Tracheal epithelial cell (primary cell): ENCODE results near the gene ADAMTS4. TPM values are rescaled to one million over a fixed set of nuclear protein-coding genes. Genes with fewer than 3 reads are reported as not detected.

Experiments
- total RNA-seq: library from RNA; depleted of rRNA; stranded (reverse); fragments of >200 nt; gene quantifications from 2 replicates; pipeline ENCODE4 v1.2.1, GENCODE V29; 2014

Gene ADAMTS4, protein sequence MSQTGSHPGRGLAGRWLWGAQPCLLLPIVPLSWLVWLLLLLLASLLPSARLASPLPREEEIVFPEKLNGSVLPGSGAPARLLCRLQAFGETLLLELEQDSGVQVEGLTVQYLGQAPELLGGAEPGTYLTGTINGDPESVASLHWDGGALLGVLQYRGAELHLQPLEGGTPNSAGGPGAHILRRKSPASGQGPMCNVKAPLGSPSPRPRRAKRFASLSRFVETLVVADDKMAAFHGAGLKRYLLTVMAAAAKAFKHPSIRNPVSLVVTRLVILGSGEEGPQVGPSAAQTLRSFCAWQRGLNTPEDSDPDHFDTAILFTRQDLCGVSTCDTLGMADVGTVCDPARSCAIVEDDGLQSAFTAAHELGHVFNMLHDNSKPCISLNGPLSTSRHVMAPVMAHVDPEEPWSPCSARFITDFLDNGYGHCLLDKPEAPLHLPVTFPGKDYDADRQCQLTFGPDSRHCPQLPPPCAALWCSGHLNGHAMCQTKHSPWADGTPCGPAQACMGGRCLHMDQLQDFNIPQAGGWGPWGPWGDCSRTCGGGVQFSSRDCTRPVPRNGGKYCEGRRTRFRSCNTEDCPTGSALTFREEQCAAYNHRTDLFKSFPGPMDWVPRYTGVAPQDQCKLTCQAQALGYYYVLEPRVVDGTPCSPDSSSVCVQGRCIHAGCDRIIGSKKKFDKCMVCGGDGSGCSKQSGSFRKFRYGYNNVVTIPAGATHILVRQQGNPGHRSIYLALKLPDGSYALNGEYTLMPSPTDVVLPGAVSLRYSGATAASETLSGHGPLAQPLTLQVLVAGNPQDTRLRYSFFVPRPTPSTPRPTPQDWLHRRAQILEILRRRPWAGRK
- under 0.01 TPM in 2 replicates for total RNA-seq

DNA sequence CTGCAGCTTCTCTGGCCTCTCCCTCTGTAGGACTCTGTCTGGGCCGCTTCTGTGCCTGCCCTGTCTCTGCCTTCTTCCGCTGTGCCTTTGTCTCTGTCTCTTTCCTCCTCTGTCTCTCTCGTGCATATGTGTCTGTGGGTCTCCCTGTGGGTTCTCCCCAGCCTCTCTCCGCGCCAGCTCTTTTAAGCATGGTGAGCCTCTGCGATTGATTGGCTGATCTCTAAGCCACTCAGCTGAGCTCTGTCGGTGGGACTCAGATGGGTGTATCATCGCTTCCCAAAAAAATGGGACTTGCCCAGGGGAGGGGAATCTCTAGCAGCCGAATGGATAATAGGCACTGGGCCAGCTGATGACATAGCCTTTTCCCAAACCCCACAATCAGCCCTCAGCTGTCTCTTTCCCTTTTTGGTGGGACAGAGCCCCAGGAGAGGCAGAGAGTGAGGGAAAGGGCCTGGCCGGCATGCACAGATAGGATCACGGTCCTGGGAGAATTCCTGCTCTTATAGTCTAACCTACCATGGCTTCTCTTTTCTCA lies at the start of gene ADAMTS4:
Gene ADAMTS4 (minus strand): TSS at position 158 of the 535 bp plus-strand sequence. CDS start 427 bp downstream, outside the sequence.

DNA sequence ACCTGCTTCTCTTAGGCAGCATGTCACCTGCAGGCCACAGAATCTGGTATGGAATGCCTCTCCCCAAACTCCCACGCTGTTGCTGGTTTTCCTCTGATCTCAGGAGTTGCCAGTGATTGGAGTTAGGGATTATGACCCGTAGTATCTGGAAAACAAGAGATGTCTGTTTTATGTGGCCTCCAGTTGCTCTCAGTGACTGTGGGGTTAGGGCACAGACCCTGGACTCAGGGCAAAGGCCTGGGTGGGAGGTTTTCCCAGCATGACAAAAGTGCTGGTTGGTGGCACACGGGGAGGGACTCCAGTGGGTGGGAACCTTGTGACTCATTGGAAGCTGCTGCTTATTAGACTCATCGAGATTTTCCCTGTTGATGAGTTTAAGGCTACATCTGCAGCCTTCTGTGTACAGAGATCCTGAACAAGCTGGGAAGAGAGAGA lies 39.2 kb upstream of the ADAMTS4 start, which contains the start of gene NR1I3:
Gene NR1I3 (minus strand): TSS at position 165 of the 435 bp plus-strand sequence. CDS start 1,638 bp downstream, outside the sequence.

DNA sequence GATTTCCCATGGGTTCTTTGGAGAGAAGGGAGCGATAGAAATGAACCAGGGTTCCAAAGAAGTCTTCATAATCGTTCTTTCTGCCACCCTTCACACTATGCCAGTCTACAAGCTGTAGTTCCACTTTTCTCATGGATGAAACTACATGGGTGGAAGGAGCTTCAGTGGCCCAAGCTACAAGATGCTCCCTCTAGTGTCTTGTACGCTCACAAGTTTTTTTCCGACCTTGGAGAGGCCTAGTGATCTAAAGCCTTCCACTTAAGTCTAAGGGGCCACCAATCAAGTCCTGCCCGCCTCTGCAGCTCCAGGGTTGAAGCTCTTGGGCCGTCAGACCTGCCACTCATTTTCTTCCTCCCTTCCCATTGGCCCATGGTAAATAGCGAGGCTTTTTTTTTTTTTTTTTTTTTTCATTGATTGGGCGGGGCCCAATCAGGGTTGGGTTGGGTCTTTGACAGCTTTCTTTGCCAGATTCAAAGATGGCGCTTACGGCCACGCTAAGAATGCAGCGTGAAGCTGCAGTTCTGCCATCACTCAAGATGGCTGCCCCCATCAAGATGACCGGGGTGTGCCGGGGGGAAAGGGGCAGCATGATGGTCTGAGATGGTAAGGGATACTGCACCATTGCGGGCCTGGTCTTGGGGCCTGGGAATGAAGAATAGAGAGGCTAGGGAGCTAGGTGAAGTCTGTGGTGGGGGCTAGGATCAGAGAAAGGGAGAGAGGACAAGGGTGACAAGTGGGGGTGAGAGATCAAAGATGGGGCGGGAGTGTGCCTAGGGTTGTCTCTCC lies 26.9 kb upstream of the ADAMTS4 start, which contains the start of gene TOMM40L:
Gene TOMM40L (plus strand): TSS at position 527 of the 786 bp plus-strand sequence. CDS start 430 bp downstream, outside the sequence.

DNA sequence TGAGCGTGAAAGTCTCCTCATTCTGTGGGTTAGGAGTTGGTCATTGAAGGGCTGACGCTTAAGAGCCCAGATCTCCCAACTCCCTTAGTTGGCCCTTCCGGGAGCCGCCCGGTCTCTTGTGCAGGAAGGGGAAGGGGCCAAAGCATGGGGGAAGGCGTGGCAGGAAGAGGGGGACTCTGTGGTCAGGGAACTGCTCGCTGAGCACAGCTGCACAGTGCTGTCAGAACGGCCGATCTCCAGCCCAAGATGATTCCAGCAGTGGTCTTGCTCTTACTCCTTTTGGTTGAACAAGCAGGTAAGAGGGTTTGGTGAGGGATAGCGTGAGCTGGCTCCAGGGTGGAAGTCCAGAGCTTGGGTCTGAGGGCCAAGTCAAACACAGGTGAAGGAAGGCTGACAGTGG lies 16.2 kb upstream of the ADAMTS4 start, which contains the start of gene FCER1G:
Gene FCER1G (plus strand): TSS at position 220 of the 400 bp plus-strand sequence. CDS start 27 bp downstream, at position 247.

DNA sequence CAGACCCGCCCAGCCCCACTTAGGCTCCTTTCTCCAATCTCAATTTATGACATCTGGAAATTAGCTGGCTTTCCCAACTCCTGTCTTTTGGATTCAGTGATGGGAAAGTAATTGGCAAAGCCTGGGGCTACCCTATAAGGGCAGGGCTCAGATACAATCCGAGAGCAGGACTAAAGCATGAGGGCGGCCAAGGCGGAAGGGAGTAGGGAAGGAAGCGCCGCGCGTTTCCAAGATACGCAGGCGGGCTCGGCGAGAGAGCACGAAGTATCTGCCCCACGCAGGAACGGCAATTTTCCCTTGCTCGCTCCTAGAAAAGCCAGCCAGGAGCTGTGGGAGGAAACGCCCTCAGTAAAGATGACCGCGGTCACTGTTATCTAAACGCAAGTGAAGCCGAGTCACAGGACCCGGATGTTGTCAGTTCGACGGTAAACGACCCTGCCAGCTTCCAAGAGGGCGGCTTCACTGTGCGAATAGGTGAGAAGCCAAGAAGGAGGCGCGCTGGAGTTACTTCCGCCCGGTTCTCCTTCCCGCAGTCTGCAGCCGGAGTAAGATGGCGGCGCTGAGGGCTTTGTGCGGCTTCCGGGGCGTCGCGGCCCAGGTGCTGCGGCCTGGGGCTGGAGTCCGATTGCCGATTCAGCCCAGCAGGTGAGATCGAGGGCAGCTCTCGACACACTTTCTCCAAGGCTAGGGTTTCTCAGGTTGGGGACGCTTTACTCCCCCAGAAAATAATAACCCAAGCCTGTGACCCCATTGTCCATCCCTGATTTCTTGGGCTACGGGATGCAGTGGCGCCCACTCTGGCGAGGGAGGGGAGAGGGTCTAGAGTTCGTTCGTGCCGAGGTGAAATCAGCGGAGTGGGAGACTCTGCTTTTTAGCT lies 3.2 kb upstream of the ADAMTS4 start, which contains the start of gene NDUFS2:
Gene NDUFS2 (plus strand): TSS at position 532 of the 877 bp plus-strand sequence. CDS start 19 bp downstream, at position 551.

DNA sequence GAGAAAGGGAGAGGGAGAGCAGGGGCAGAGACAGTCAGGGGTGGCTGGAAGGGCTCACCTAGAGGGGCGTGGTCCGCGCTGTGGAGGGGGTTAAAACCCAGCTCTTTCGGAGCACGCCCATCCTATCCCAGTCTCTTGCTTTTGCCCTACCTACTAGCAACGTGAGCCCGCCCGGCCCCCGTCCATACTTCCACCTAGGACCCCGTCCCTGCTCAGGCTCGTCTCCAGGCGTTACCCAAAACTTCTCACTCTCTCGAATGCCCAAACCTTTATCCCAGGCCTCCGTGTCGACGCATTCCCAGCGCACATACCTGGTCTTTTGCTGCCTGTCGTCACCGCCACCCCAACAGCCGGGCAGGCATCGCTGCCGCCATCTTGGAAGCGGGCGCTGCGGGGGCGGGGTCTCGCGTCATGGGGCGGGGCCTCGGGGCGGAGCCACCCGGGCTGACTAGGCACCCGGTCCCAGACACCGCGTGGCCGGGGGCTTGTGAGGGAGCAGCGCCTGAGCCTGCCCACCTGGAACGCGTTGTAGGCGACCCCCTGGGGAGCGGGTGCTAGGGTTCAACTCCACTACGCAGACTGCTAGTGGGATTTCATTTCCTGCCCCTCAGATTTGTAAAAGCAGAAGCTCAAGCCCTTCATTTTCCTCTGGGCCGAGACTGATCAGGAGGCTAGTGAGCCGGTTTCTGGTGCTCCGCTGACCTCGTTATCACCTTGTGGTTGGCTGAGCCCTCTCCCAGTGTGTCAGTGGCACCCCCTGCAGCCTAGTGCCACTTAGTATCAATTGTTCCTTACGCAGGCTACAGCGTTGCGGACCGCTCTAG lies 21.5 kb downstream of the ADAMTS4 start, which contains the start of gene B4GALT3:
Gene B4GALT3 (minus strand): TSS at position 396 of the 824 bp plus-strand sequence. CDS start 1,447 bp downstream, outside the sequence.

DNA sequence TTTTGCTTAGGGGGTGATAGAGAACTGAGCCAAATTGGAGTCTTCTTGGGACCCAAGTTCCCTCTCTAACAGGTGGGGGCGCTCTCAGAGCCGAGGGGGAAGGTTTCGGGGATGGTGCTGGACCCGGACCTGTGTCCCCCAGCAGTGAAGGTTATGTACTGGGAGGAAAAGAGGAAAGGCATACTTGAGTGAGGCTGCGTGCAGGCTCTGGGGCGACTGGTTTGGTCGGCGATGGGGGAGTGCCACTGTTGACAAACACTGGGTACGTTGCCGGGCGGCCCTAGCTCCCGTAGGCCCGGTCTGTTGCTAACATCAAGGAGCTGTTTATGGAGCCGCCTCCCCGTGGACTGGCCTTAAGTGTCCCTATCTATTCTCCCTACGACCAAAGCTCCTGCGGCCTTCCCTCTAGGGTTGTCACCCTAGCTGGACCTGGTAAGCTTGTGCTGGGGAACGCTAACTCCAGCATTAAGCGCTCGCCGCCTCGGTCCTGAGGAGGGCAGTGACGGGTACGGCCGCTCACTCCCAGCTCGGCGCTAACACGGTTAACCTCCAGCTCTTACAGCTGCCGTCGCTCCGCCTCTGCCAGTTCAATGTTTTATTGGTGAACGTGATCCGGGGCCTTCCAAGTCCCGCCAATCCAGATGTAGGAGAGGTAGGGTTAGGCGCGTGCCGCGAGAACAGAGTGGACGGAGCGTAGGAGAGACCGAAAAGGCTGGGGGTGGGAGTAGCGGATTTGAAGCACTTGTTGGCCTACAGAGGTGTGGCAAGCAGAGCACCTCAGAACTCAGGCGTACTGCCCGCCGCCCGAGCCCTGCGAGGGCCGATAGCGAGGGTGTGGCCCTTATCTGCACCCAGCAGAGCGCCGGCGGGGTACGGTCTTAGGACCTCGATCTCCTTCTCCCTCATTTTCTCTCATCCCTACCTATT lies 32.8 kb downstream of the ADAMTS4 start, which contains the start of gene PPOX:
Gene PPOX (plus strand): TSS at position 685 of the 927 bp plus-strand sequence. CDS start 422 bp downstream, outside the sequence.

DNA sequence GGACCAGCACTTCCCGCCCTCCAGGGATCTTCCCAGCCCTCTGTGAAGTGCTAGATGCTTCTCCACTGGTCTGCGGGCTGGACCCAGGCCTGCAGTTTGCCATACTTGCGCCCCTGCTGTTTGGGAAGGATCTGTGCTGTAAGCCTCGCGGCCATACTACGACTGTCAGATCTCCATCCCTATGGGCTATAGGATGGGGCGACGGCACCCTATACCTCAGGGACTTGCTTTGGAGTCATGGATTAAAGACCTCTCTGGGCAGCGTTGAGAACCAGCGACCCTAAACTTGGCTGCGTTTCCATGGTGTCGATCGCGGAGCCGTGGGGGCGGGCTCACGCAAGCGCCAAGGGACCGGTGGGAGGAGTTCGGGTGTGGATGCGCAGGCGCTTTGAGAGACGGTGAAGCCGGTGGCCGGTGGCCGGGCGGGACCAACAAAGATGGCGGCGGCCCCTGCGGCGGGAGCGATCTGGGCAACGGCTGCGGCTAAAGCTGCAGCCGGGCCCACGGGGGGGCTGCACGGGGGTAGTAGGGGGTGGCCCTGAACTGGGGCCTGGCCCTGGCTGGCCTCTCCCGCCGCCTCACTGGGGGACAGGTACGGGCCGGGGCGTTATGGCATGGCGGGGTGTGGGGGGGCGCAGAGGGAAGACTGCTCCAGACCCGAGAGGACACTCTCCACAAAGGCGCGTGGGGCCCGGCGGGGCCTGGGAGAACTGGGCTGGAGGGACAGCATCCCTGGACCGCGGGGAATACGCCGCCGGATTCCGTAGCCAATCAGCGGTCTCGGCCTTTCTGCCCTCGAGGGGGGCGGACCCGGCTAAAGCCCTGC lies 39.6 kb downstream of the ADAMTS4 start, which contains the start of gene USP21:
Gene USP21 (plus strand): TSS at position 414 of the 826 bp plus-strand sequence. CDS start 1,141 bp downstream, outside the sequence.

DNA sequence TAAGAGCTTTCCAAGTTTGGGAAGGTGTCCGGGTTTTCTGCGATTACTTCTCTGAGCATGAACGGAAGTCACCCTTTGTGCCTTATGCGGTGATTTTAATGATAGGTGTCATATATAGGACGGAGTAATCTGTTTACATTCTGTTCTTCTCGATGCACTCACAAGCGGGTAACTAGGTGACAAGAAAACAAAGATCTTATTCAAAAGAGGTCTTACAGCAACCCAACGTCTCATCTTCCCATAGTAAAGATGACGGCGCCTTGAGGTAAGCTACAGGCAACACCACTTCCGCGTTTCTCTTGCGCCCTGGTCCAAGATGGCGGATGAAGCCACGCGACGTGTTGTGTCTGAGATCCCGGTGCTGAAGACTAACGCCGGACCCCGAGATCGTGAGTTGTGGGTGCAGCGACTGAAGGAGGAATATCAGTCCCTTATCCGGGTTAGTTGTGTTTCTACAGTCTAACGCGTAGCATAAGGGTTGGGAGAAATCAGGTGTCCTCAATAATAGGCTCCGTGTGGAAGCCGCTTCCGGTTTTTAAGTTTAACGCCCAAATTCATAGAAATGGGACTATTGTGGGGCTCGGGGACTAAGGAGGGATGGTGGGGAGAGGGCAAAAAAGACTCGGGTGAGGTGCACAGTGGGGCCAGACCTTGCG lies 45.0 kb downstream of the ADAMTS4 start, which contains the start of gene UFC1:
Gene UFC1 (plus strand): TSS at position 297 of the 656 bp plus-strand sequence. CDS start 20 bp downstream, at position 317.

Other genes starting within 250 kb of the ADAMTS4 start
- gene ITLN2, start 244.2 kb downstream of the ADAMTS4 start, total RNA-seq: 0.64 TPM in 1 of 2 replicates, not detected in the other
- 385 and 410 TPM in 2 replicates for gene F11R, start 177.9 kb downstream of the ADAMTS4 start, total RNA-seq
- 104 and 173 TPM in 2 replicates for gene TSTD1, start 160.1 kb downstream of the ADAMTS4 start, total RNA-seq
- 33.5 and 56.6 TPM in 2 replicates for gene USF1, start 153.1 kb downstream of the ADAMTS4 start, total RNA-seq
- gene ARHGAP30, start 129.2 kb downstream of the ADAMTS4 start, total RNA-seq: 0.72 and 0.85 TPM in 2 replicates
- 52.6 and 97.8 TPM in 2 replicates for gene NECTIN4, start 109.5 kb downstream of the ADAMTS4 start, total RNA-seq
- 1.9 and 5.1 TPM in 2 replicates for gene KLHDC9, start 100.7 kb downstream of the ADAMTS4 start, total RNA-seq
- 30.5 and 68.4 TPM in 2 replicates for gene PFDN2, start 81.0 kb downstream of the ADAMTS4 start, total RNA-seq
- gene NIT1, start 80.9 kb downstream of the ADAMTS4 start, total RNA-seq: 25.6 and 53.5 TPM in 2 replicates
- 15.1 and 23.4 TPM in 2 replicates for gene DEDD, start 66.4 kb downstream of the ADAMTS4 start, total RNA-seq
- 32.6 and 41.2 TPM in 2 replicates for gene UFC1, start 45.1 kb downstream of the ADAMTS4 start, total RNA-seq
- gene USP21, start 39.6 kb downstream of the ADAMTS4 start, total RNA-seq: 5.8 and 8.7 TPM in 2 replicates
- 7.5 and 15.7 TPM in 2 replicates for gene PPOX, start 32.6 kb downstream of the ADAMTS4 start, total RNA-seq
- 19.0 and 23.2 TPM in 2 replicates for gene B4GALT3, start 21.5 kb downstream of the ADAMTS4 start, total RNA-seq
- gene NDUFS2, start 3.3 kb upstream of the ADAMTS4 start, total RNA-seq: 110 and 155 TPM in 2 replicates
- gene FCER1G, start 16.2 kb upstream of the ADAMTS4 start, total RNA-seq: not detected in 2 replicates
- not detected in 2 replicates for gene APOA2, start 24.6 kb upstream of the ADAMTS4 start, total RNA-seq
- 10.9 and 12.3 TPM in 2 replicates for gene TOMM40L, start 27.0 kb upstream of the ADAMTS4 start, total RNA-seq
- gene NR1I3, start 39.1 kb upstream of the ADAMTS4 start, total RNA-seq: not detected in 2 replicates
- gene PCP4L1, start 59.7 kb upstream of the ADAMTS4 start, total RNA-seq: 0.24 TPM in 1 of 2 replicates, not detected in the other
- 0.21 and 0.24 TPM in 2 replicates for gene MPZ, start 110.9 kb upstream of the ADAMTS4 start, total RNA-seq
- gene SDHC, start 115.3 kb upstream of the ADAMTS4 start, total RNA-seq: 13.5 and 19.4 TPM in 2 replicates
- gene CFAP126, start 168.8 kb upstream of the ADAMTS4 start, total RNA-seq: not detected in 2 replicates